OCI-M2 (cell line): Measurements from ENCODE around the gene SPDYC.
"Not testable (repeated sequence)": the region's sequence is repeated elsewhere in the genome, so short reads cannot be mapped to it uniquely, and the experiment has no call there.

Source experiments
- DNase-seq: peaks from one replicate; lab custom pipeline; 2025; ENCODE audit not compliant: unreplicated experiment; lab: John Stamatoyannopoulos, UW

The SPDYC gene

DNA sequence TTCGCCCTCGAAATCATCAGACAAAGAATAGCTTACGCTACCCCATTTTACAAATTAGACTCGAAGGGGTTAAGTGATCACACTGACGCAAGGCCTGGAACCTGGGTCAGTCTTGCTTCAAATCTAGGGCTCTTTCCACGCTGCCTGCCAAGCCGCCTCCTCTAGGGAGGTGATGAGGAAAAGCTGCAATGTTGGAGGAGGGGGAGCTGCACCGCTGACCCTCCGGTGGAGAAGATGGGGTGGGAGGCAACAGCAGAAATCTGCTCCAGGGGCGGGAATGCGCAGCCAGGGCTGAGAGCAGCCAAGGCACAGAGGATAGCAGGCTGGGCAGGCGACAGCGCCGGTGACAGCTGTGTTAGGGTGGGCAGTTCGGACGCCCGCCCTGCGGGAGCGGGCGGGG lies 36.3 kb upstream of the SPDYC start:
- DNase-seq = no peak

- peak; percentile 87 for DNase-seq
These were observed 35.6 kb upstream of the SPDYC start, which contains the start of gene SYVN1 for GRCh38 chr11:65134240-65134951. Gene SYVN1 (minus strand): TSS chr11:65134519. CDS start chr11:65133601, 918 bp downstream.

DNA sequence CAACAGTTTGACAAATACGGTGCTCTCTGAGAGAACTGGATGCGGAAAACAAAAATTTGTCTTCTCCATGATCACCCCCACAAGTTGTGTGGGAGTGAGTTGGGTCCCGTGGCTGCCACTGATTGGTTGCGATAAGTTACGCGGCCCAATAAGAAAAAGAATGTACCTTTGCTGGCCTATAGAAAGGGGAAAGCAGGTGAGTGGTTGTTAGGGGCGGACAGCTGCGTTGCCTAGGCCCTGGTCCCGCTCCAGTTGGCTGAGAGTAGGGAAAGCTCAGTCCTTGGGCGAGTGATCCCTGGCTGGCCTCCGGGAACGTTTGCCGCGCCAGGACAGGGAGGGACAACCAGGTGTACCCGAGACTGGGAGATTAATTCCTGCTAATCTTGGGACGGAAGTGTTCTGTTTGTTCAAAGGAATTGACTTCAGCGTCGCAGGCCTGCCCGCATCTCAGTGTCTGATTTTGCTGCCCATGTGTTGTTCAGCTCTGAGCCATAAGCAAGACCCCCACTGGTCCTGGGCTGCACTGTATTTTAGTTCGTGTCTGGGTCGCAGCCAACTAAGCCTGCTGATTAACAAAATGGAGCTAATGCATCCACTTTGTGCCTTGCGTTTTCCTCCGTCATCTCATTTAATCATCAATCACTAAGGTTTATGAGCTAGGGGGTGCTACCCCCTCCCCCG lies 34.9 kb upstream of the SPDYC start:
- peak; percentile 87 for DNase-seq

GRCh38 chr11:65135633-65136145 lies 34.3 kb upstream of the SPDYC start:
- no peak for DNase-seq

DNA sequence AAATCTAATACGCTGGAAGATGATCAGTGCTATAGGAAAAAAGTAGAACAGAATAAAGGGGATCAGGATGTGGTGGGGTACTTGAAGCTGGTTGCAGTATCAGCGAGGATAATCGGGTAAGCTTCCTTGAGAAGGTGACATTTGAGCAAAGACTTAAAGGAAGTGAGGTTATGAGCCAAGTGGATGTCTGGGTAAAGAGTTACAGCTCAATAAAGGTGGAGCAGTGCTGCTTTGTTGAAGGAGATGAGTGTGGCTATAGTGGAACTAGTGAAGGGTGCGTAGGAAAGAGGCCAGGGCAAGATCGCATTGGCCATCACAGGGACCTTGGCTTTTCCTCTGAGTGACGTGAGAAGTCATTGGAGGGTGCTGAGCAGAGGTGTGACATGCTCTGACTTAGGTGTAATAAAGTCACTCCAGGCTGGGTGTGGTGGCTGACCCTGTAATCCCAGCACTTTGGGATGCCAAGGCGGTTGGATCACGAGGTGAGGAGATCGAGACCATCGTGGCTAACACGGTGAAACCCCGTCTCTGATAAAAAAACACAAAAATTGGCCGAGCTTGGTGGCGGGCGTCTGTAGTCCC lies 33.4 kb upstream of the SPDYC start:
- DNase-seq = no peak

DNA sequence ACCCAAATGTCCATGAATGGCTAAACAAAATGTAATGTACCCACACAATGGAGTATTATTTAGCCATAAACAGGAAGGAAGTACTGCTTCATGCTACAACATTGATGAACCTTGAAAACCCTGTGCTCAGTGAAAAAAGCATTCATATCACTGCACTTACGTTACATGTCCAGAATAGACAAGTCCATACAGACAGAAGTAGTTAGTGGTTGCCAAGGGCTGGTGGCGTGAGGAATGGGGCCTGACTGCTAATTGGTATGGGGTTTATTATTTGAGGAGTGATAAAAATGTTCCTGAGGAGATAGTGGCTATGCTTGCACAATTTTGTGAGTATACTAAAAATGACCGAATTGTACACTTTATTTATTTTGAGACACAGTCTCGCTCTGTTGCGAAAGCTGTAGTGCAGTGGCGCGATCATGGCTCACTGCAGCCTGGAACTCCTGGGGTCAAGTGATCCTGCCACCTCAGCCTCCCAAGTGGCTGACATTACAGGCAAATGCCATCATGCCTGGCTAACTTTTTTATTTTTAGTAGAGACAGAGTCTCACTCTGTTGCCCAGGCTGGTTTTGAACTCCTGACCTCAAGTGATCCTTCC lies 28.0 kb upstream of the SPDYC start:
- no peak for DNase-seq

DNA sequence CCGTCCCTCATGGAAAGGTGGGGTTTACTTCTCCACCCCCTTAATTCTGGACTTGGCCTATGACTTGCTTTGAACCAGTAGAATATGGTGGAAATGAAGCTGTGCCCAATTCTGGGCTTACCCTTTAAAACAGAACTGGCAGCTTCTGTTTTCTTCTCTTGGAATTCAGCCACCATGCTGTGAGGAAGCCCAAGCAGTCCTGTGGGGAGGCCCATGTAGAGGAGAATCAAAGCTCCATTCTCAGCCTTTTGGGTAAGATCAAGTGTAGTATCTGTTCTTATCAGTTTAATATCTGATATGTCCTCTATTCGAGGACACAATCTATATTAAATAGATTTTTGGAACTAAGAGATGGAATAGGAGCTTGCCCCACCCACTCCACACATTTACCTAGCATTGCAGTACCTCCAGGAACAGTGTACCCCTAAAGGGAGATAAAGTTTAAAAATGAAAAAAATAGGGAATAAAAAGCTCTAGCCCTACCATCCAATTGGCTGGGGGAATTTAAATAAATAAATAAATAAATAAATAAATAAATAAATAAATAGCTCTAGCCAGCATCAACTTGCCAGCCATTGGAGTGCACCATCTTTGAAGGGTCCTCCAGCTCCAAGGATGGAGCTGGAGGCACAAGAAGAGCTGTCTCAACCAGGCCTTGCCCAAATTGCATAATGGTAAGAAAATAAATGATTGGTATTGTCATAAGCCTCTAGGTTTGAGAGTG lies 22.5 kb upstream of the SPDYC start:
- no peak for DNase-seq

GRCh38 chr11:65148657-65149056 lies 21.4 kb upstream of the SPDYC start:
- DNase-seq = no peak

- not testable (repeated sequence) for DNase-seq
These were observed 19.9 kb upstream of the SPDYC start for GRCh38 chr11:65150131-65150508.

DNA sequence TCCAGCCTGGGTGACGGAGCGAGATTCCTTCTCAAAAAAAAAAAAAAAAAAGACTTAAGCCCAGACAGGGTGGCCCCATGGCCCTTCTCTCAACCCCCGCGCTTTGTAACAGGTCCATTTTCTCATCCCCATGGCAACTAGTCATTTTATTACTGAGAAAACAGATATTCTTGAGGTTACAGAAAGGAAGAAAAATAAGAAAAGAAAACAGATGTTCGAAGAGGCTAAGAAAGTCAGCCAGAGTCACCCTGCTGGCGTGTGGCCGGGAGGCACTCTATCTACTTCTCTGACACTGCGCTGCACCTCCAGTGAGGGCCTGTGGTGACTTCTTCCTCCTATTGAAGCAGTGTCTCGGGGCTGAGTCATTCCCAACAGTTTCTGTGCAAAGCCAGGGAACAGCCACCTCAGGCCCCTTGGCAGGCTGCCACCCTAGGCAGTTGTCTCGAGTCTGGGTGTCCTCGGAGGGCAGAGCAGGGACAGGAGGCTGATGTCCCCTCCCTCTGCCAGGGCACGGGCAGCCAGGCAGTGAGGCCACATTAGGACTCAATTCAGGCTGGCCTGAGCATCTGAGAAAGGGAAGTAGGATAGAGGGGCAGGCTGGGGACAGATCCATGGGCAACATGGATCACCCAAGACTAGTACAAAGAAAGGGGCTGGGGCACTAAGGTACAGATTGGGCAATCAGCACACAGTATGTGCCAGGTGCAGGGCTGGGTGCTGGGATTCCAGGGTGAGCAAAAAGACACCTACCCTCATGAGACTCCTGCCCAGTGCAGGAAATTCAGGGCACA lies 19.3 kb upstream of the SPDYC start:
- DNase-seq = no peak

DNA sequence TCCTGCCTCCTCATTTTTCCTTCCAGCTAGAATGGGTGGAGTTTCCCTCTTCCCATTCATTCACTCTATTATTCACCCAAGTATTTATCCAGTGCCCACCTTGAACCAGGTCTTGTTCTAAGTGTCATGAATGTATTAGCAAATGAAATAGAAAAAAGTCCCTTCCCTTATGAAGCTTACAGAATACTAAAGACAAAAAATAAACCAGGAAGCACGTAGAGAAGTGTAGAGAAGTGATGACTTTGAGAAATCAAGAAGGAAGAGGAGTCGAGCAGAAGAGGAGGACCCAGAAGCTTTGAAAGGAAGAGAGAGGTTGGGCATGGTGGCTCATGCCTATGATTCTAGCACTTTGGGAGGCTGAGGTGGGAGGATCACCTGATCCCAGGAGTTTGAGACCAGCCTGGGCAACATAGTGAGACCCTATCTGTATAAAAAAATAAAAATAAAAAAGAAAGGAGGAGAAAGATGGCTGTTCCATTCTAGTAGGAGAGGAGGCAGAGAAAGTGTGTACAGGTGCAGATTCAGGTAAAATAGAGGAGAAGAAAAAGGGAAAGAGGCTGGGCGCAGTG lies 18.6 kb upstream of the SPDYC start:
- no peak for DNase-seq

- DNase-seq = no peak
These were observed 17.9 kb upstream of the SPDYC start for GRCh38 chr11:65152122-65152521.

DNA sequence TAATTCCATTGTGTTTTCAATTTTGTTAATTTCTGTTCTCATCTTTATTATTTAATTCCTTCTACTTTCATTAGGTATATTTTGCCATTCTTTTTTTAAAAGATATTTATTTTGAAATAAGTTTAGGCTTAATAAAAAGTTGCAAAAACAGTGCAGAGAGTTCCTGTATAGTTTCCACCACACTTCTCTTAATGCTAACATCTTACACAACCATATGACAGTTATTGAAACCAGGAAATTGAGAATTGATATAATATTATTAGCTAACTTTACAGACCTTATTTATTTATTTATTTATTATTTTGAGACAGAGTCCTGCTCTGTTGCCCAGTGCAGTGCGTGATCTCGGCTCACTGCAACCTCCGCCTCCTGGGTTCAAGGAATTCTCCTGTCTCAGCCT lies 13.8 kb upstream of the SPDYC start:
- no peak for DNase-seq

DNA sequence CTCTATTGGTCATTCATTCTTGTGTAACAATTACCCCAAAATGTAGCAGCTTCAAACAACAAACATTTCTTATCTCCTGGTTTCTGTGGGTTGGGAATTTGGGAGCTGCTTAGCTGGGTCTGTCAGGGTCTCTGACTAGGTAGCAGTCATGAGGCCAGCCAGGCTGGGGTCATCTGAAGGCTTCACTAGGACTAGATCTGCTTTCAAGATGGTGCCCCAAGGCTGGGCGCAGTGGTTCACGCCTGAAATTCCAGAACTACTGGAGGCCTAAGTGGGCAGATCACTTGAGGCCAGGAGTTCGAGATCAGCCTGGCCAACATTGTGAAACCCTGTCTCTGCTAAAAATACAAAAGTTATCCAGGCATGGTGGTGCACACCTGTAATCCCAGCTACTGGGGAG lies 13.1 kb upstream of the SPDYC start:
- no peak for DNase-seq

DNA sequence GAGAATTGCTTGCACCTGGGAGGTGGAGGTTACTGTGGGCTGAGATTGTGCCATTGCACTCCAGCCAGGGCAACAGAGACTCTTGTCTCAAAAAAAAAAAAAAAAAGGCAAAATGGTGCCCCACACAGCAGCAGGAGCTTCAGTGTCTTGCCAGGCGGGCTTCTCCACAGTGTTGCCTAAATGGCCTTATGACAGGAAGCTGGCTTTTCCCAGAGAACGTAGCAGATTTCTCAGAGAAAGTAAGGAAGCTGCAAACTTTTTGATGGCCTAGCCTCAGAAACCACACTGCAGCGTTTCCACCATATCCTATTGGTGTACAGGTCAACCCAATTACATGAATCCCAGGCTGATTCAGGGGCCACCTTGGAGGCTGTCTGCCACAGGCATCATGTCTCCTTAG lies 12.7 kb upstream of the SPDYC start:
- DNase-seq = no peak

DNA sequence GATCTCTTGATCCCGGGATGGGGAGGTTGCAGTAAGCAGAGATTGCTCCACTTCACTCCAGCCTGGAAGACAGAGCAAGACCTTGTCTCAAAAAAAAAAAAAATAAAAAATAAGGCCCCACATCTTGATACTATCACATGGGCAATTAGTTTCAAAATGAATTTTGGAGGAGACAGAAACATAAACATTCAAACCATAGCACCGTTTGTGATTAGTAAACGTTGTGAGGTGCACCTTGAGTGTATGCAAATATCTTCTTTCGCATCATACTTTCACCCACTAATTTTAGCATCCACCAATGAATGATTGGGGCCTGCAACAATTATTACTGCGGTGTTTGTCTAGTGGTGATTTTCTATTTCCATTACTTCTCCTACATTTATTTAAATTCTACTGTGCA lies 11.0 kb upstream of the SPDYC start:
- DNase-seq = no peak

DNA sequence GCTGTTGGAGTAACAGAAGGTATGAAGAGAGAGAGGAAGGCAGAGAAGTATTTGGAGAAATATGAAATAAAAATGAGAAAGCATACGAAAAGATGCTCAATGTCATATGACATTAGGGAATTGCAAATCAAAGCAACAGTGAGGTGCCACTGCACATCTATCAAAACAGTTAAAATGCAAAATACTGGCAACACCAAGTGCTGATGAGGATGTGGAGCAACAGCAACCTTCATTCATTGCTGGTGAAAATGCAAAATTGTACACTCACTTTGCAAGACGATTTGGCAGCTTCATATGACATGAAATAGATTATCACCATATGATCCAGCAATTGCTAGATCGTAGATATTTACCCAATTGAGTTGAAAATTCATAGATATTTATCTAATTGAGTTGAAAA lies 9.4 kb upstream of the SPDYC start:
- no peak for DNase-seq

DNA sequence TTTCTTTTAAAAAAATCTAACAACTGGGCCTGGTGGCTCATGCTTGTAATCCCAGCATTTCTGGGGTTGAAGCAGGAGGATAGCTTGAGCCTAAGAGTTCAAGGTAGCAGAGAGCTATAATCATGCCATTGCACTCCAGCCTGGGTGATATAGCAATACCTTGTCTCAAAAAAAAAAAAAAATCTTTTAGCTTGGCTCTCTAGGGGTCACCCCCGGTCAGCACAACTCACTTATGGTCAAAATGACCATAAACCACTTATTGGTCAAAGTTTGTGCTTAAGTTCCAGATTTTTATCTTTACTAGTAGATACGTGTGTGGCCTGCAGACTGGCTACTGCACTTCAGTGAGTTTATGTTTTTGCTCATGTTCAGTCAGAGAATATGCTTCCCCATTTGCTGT lies 6.3 kb upstream of the SPDYC start:
- no peak for DNase-seq

- no peak for DNase-seq
These were observed 4.4 kb upstream of the SPDYC start for GRCh38 chr11:65165410-65166317.
